Neural progenitor cell (in vitro differentiated cells): ENCODE data around the gene RBM43. TPM values are rescaled to one million over a fixed set of nuclear protein-coding genes. Genes with fewer than 3 reads are reported as not detected.

Source experiments
- DNase-seq: peaks from one replicate; pipeline ENCODE4 v3.0.0-alpha.2; 2016; ENCODE audit warnings: low spot score
- H2AFZ ChIP-seq: fragments of 200-600 bp; sonication (generic); replicated peaks from 2 replicates; pipeline ENCODE4 v1.6.1; 2016; ENCODE audit warnings: antibody characterized with exemption
- H3F3A ChIP-seq: fragments of 200-600 bp; sonication (generic); 2 replicates; pipeline ENCODE4 v1.6.1; 2016; ENCODE audit warnings: antibody characterized with exemption, low read depth
- H3K27ac ChIP-seq: fragments of 200-600 bp; sonication (generic); 2 replicates; pipeline ENCODE4 v1.5.1; 2016; ENCODE audit warnings: mild to moderate bottlenecking
- H3K27me3 ChIP-seq: fragments of 200-600 bp; sonication (generic); 2 replicates; pipeline ENCODE4 v1.6.1; 2016; ENCODE audit warnings: mild to moderate bottlenecking, moderate library complexity
- H3K36me3 ChIP-seq: fragments of 200-600 bp; sonication (generic); 2 replicates; pipeline ENCODE4 v1.5.1; 2016
- H3K4me1 ChIP-seq: fragments of 200-600 bp; sonication (generic); 2 replicates; pipeline ENCODE4 v1.6.1; 2016; ENCODE audit warnings: mixed run types
- H3K4me2 ChIP-seq: fragments of 200-600 bp; sonication (generic); 2 replicates; pipeline ENCODE4 v1.6.1; 2016
- H3K4me3 ChIP-seq: fragments of 200-600 bp; sonication (generic); 2 replicates; pipeline ENCODE4 v1.5.1; 2016
- H3K79me2 ChIP-seq: fragments of 200-600 bp; sonication (generic); 2 replicates; pipeline ENCODE4 v1.6.1; 2016; ENCODE audit warnings: low read depth
- H3K9ac ChIP-seq: fragments of 200-600 bp; sonication (generic); 2 replicates; pipeline ENCODE4 v1.6.1; 2016
- H3K9me3 ChIP-seq: fragments of 200-600 bp; sonication (generic); 2 replicates; pipeline ENCODE4 v1.5.1; 2016; ENCODE audit warnings: low read depth
- H4K20me1 ChIP-seq: fragments of 200-600 bp; sonication (generic); 2 replicates; pipeline ENCODE4 v1.6.1; 2016; ENCODE audit warnings: low read depth
- H3K27ac Mint-ChIP-seq: 3 replicates; pipeline ENCODE4 v1.8.0; 2021; ENCODE audit warnings: mixed read lengths
- H3K27me3 Mint-ChIP-seq: 2 replicates; pipeline ENCODE4 v1.8.0; 2022; ENCODE audit warnings: low read depth, mild to moderate bottlenecking, inconsistent platforms, moderate library complexity, mixed read lengths; ENCODE audit not compliant: insufficient read depth
- H3K36me3 Mint-ChIP-seq: 3 replicates; pipeline ENCODE4 v1.8.0; 2021; ENCODE audit warnings: mixed read lengths
- H3K4me1 Mint-ChIP-seq: 3 replicates; pipeline ENCODE4 v1.8.0; 2021; ENCODE audit warnings: mixed read lengths
- H3K4me3 Mint-ChIP-seq: 3 replicates; pipeline ENCODE4 v1.8.0; 2021; ENCODE audit warnings: mild to moderate bottlenecking, moderate library complexity, mixed read lengths
- H3K9me3 Mint-ChIP-seq: 3 replicates; pipeline ENCODE4 v1.8.0; 2020; ENCODE audit warnings: mixed read lengths
- CTCF ChIP-seq: fragments of 200-600 bp; sonication (generic); IDR thresholded peaks from 2 replicates; pipeline ENCODE4 v1.5.1; 2017; ENCODE audit warnings: antibody characterized with exemption, mild to moderate bottlenecking
- EZH2 ChIP-seq: fragments of 200-600 bp; sonication (generic); IDR thresholded peaks from 2 replicates; pipeline ENCODE4 v1.6.1; 2017; ENCODE audit warnings: antibody characterized with exemption, mild to moderate bottlenecking, moderate library complexity
- EZH2phosphoT487 ChIP-seq: fragments of 200-600 bp; sonication (generic); IDR thresholded peaks from 2 replicates; pipeline ENCODE4 v1.6.1; 2017; ENCODE audit warnings: antibody characterized with exemption
- total RNA-seq: library from RNA; depleted of rRNA; stranded (reverse); fragments of >200 nt; gene quantifications from 2 replicates; pipeline ENCODE4 v1.2.3, GENCODE V29; 2015; ENCODE audit warnings: low replicate concordance

The RBM43 gene
- total RNA-seq, 1 donor from 2014 or later, result 1.1 TPM

- Histone ChIP-seq H3K9ac (no peak overlapping the region), H3K27ac (no peak overlapping the region), H3K36me3 (no peaks in the 10 kb centered on the region), H3K27me3 (peaks cover 9% of the 10 kb centered on the region), H4K20me1 (no peaks in the 10 kb centered on the region), H3K9me3 (no peaks in the 10 kb centered on the region), H2AFZ (peak overlapping the region; percentile 92), H3K79me2 (no peaks in the 10 kb centered on the region), H3K4me2 (peak overlapping the region; percentile 73), H3K4me3 (peak overlapping the region; percentile 47), H3K4me1 (peaks cover 3% of the 10 kb centered on the region), H3F3A (no peaks in the 10 kb centered on the region)
- Mint-ChIP-seq H3K36me3 (peaks cover 3% of the 10 kb centered on the region), H3K27ac (peak overlapping the region; percentile 1), H3K4me3 (peak overlapping the region; percentile 70), H3K9me3 (peaks cover 7% of the 10 kb centered on the region), H3K27me3 (peaks cover 3% of the 10 kb centered on the region), H3K4me1 (peaks cover 18% of the 10 kb centered on the region)
- no peak for DNase-seq
- TF ChIP-seq CTCF (no peak), EZH2phosphoT487 (no peak), EZH2 (no peak)
These were observed 961 bp downstream of the RBM43 start for GRCh38 chr2:151260573-151261230.

- Histone ChIP-seq H3K9ac (no peak overlapping the region), H3K27me3 (peaks cover 9% of the 10 kb centered on the region), H3K4me1 (peaks cover 3% of the 10 kb centered on the region), H3K4me2 (no peak overlapping the region), H4K20me1 (no peaks in the 10 kb centered on the region), H3K36me3 (no peaks in the 10 kb centered on the region), H3K79me2 (no peaks in the 10 kb centered on the region), H3K27ac (no peak overlapping the region), H3K4me3 (no peak overlapping the region), H2AFZ (no peak overlapping the region), H3F3A (no peaks in the 10 kb centered on the region), H3K9me3 (no peaks in the 10 kb centered on the region)
- H3K9me3 Mint-ChIP-seq, result peaks cover 7% of the 10 kb centered on the region
- no peak overlapping the region for H3K4me3 Mint-ChIP-seq
- no peak overlapping the region for H3K27ac Mint-ChIP-seq
- peaks cover 3% of the 10 kb centered on the region for H3K27me3 Mint-ChIP-seq
- TF ChIP-seq EZH2 (no peak), EZH2phosphoT487 (no peak), CTCF (no peak)
- DNase-seq, result no peak
- H3K4me1 Mint-ChIP-seq, result peaks cover 18% of the 10 kb centered on the region
- H3K36me3 Mint-ChIP-seq, result peaks cover 5% of the 10 kb centered on the region
These were observed 3.5 kb downstream of the RBM43 start for GRCh38 chr2:151258121-151258520.

GRCh38 chr2:151252646-151253045, 9.0 kb downstream of the RBM43 start:
- Histone ChIP-seq H3K36me3 (no peaks in the 10 kb centered on the region), H3K4me1 (no peaks in the 10 kb centered on the region), H3K4me3 (no peak overlapping the region), H3K27me3 (no peaks in the 10 kb centered on the region), H3K9ac (no peak overlapping the region), H4K20me1 (no peaks in the 10 kb centered on the region), H3K27ac (no peak overlapping the region), H3F3A (no peaks in the 10 kb centered on the region), H3K79me2 (no peaks in the 10 kb centered on the region), H3K4me2 (no peak overlapping the region), H2AFZ (no peak overlapping the region), H3K9me3 (peaks cover 6% of the 10 kb centered on the region)
- Mint-ChIP-seq H3K4me1 (peaks cover 3% of the 10 kb centered on the region), H3K9me3 (peaks cover 22% of the 10 kb centered on the region), H3K4me3 (no peak overlapping the region), H3K27me3 (peaks cover 2% of the 10 kb centered on the region), H3K36me3 (peaks cover 21% of the 10 kb centered on the region), H3K27ac (no peak overlapping the region)
- no peak for TF ChIP-seq EZH2phosphoT487
- TF ChIP-seq EZH2, result no peak
- TF ChIP-seq CTCF, result no peak
- DNase-seq, result no peak
